ENCODE data around the gene PSMC3IP. TPM values are rescaled to one million over a fixed set of nuclear protein-coding genes. Genes with fewer than 3 reads are reported as not detected.
"Not testable (repeated sequence)": the region's sequence is repeated elsewhere in the genome, so short reads cannot be mapped to it uniquely, and the experiment has no call there.

PSMC3IP gene
- total RNA-seq, 1 experiment from 2014 or later, result 23.3 TPM

DNA sequence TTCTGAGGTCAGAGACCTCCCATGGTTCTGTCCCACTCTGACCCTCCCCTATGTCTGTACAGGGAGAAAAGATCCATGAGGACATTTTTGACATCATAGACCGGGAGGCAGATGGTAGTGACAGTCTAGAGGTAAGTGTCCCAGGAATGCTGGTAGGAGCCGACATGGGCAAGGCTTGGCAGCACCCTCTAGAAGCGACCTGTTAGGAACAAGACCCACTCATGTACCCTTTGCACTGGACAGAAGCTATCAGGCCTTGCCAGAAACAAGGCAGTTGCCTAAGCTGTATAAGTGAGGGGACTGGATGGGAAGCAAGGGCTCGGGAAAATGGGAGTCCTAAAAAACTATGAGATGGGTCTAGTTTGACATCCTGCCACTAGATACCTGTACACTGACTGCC lies 34.5 kb upstream of the PSMC3IP start:
- TF ChIP-seq, protein P1, sequence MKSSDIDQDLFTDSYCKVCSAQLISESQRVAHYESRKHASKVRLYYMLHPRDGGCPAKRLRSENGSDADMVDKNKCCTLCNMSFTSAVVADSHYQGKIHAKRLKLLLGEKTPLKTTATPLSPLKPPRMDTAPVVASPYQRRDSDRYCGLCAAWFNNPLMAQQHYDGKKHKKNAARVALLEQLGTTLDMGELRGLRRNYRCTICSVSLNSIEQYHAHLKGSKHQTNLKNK (CRISPR knock-in tag; IDR thresholded peaks at IDR 0.05), result no peak
- TF ChIP-seq NR2C2 (CRISPR knock-in tag; IDR thresholded peaks at IDR 0.05) (no peak), TEAD4 (CRISPR knock-in tag; IDR thresholded peaks at IDR 0.05) (no peak), ETV6 (CRISPR knock-in tag; IDR thresholded peaks at IDR 0.05) (no peak), ZNF138 (CRISPR knock-in tag; conservative IDR thresholded peaks at IDR 0.05) (no peak), FOXK1 (CRISPR knock-in tag; IDR thresholded peaks at IDR 0.05) (no peak)
- CTCF ChIA-PET, result interaction anchor here (0.6 kb wide), 1 partner anchor 182 kb away, joined by 4 read pairs; no protein-coding TSS in a partner anchor
- peaks cover 14% of the 10 kb centered on the region for H3K4me1 Mint-ChIP-seq
- DNase-seq (ENCODE audit: low spot score) (no peak), ATAC-seq (no peak)
- H3K36me3 Mint-ChIP-seq, result peaks cover 47% of the 10 kb centered on the region
- H3K9me3 Mint-ChIP-seq, result no peaks in the 10 kb centered on the region
- no peak overlapping the region for H3K4me3 Mint-ChIP-seq
- no peaks in the 10 kb centered on the region for H3K27me3 Mint-ChIP-seq (ENCODE audit: low read depth)
- POLR2A ChIA-PET, result no interaction called here
- H3K27ac Mint-ChIP-seq, result no peak overlapping the region

DNA sequence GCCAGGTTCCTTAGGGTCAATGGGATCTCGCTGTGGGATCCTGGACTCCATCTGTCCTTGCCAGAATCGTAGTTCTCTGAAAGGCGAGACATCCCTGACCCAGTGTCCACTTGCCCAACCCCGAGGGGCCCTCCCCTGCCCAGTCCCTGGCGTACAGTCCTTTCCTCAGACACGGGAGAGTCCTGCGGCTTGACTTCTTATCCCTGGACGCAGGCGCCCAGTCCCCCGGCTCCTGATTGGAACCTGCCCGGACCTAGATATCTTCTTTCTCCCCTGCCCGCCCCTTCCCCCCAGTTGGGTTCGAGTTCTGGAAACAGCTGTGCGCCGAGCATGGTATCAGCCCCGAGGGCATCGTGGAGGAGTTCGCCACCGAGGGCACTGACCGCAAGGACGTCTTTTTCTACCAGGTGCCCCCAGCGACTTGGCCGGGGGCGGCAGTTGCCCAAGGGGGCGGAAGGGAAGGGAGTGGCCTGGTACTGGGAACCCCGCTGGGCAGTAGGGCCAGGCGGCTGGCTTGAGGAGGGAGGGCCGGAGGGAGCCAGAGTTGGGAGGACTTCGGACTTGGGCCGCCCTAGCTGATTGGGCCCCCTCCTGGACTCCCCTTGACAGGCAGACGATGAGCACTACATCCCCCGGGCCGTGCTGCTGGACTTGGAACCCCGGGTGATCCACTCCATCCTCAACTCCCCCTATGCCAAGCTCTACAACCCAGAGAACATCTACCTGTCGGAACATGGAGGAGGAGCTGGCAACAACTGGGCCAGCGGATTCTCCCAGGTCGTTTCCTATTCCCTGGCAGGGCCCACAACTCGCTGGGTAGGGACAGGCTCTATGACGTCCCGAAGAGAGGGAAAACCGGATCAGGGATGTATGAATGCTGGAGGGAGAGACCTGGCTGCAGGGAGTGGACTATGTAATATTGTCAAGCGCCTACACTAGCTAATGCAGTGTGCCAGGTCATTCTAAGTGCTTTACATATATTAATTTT lies 32.6 kb upstream of the PSMC3IP start:
- CTCF ChIA-PET, result interaction anchor here (0.7 to 3.5 kb wide), 20 partner anchors 9 to 214 kb away, joined by 3 to 55 read pairs (median 7); partner anchors contain the start of genes BECN1, CCR10, PLEKHH3 and PSMC3IP
- DNase-seq (ENCODE audit: low spot score), result peak; percentile 41

DNA sequence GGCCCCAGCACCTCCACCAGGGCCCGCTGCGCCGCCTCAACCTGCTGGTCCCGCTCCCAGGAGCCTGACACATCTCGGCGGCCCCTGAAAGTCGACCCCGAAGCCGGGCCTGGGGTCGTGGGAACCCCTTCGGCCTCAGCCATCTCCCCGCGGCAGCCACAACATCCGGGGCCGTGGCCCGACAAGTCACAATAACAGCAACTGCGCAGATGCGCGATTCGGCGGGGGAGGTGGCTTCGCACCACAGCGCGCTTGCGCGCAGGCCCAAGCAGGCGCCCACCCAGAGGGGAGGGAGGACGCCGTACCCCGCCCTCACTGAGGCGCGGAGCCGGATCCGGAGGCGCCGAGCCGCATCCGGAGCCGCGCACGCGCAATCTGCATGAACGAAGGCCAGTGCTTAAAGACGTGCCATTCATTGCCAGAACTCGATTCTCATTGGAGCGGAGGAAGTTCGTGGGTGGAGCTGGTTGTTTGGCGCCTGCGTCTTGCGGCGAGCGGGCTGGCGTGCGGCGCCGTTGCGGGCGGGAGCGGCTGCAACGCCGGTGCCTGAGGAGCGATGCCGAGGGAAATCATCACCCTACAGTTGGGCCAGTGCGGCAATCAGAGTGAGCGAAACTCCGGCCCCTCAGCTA lies 31.8 kb upstream of the PSMC3IP start, which contains the start of the genes RETREG3 and TUBG1:
TSS of gene RETREG3 (minus strand) at position 193 of the 632 bp plus-strand sequence. CDS start at position 143, 50 bp downstream.
TSS of gene TUBG1 (plus strand) at position 502 of the 632 bp plus-strand sequence. CDS start at position 557, 55 bp downstream.
- Mint-ChIP-seq H3K4me3 (peak within 1 kb of the TSS; percentile 100), H3K36me3 (peaks cover 31% of the 10 kb centered on the region), H3K27ac (peak within 1 kb of the TSS; percentile 97), H3K27me3 (ENCODE audit: low read depth) (no peaks in the 10 kb centered on the region), H3K9me3 (no peaks in the 10 kb centered on the region), H3K4me1 (peaks cover 17% of the 10 kb centered on the region)
- ATAC-seq, result peak; percentile 94
- ChIA-PET CTCF (interaction anchor here (0.5 to 3.5 kb wide), 24 partner anchors 9 to 389 kb away, joined by 3 to 55 read pairs (median 5); partner anchors contain the start of genes BECN1, CCR10, MLX and PLEKHH3), POLR2A (interaction anchor here (0.6 to 1.9 kb wide), 10 partner anchors 9 to 72 kb away, joined by 3 to 9 read pairs (median 4); partner anchors contain the start of genes PLEKHH3, PSMC3IP and TUBG2)
- peak; percentile 99 for DNase-seq (ENCODE audit: low spot score)
- TF ChIP-seq TEAD1 (CRISPR knock-in tag; IDR thresholded peaks at IDR 0.05) (0 out of 2 replicates have a peak, but pooled peaks have one; percentile 6), CREM (CRISPR knock-in tag; IDR thresholded peaks at IDR 0.05) (peak; percentile 56; the same call in 1 of the 2 replicates), MYBL2 (CRISPR knock-in tag; IDR thresholded peaks at IDR 0.05) (0 out of 2 replicates have a peak, but pooled peaks have one; percentile 43), ZNF121 (CRISPR knock-in tag; IDR thresholded peaks at IDR 0.05) (no peak), NFATC4 (CRISPR knock-in tag; IDR thresholded peaks at IDR 0.05) (no peak)
- TF ChIP-seq, protein P2, sequence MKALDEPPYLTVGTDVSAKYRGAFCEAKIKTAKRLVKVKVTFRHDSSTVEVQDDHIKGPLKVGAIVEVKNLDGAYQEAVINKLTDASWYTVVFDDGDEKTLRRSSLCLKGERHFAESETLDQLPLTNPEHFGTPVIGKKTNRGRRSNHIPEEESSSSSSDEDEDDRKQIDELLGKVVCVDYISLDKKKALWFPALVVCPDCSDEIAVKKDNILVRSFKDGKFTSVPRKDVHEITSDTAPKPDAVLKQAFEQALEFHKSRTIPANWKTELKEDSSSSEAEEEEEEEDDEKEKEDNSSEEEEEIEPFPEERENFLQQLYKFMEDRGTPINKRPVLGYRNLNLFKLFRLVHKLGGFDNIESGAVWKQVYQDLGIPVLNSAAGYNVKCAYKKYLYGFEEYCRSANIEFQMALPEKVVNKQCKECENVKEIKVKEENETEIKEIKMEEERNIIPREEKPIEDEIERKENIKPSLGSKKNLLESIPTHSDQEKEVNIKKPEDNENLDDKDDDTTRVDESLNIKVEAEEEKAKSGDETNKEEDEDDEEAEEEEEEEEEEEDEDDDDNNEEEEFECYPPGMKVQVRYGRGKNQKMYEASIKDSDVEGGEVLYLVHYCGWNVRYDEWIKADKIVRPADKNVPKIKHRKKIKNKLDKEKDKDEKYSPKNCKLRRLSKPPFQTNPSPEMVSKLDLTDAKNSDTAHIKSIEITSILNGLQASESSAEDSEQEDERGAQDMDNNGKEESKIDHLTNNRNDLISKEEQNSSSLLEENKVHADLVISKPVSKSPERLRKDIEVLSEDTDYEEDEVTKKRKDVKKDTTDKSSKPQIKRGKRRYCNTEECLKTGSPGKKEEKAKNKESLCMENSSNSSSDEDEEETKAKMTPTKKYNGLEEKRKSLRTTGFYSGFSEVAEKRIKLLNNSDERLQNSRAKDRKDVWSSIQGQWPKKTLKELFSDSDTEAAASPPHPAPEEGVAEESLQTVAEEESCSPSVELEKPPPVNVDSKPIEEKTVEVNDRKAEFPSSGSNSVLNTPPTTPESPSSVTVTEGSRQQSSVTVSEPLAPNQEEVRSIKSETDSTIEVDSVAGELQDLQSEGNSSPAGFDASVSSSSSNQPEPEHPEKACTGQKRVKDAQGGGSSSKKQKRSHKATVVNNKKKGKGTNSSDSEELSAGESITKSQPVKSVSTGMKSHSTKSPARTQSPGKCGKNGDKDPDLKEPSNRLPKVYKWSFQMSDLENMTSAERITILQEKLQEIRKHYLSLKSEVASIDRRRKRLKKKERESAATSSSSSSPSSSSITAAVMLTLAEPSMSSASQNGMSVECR (CRISPR knock-in tag; IDR thresholded peaks at IDR 0.05; ENCODE audit: borderline replicate concordance), result peak; percentile 90; the same call in 1 of the 2 replicates
- TF ChIP-seq, protein P3, sequence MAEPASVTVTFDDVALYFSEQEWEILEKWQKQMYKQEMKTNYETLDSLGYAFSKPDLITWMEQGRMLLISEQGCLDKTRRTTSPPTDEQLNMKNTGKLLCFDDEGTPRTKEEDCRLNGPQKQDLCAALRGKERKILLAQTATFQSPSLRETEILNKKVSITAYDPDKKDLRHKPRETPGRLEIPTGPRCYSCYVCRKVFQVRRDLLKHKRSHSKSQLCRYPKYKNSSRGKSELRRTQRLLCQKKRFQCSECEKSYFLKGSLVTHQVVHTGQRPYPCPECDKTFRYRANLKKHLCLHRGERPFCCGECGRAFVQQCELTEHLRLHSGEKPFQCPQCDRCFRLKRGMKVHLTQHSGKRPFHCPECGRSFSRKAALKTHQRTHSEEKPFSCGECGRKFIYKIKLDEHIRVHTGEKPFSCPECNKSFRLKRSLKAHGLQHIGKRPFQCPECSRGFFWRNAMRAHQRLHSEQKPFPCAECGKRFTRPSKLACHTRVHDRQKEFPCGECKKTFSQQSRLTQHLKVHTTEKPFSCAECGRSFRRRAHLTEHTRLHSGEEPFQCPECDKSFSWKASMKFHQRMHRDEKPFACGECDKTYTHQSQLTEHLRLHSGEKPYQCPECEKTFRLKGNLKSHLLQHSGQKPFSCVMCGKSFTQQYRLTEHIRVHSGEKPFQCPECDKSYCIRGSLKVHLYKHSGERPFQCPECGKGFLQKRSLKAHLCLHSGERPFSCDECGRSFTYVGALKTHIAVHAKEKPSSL (CRISPR knock-in tag; conservative IDR thresholded peaks at IDR 0.05), result no peak
- TF ChIP-seq, protein P4, sequence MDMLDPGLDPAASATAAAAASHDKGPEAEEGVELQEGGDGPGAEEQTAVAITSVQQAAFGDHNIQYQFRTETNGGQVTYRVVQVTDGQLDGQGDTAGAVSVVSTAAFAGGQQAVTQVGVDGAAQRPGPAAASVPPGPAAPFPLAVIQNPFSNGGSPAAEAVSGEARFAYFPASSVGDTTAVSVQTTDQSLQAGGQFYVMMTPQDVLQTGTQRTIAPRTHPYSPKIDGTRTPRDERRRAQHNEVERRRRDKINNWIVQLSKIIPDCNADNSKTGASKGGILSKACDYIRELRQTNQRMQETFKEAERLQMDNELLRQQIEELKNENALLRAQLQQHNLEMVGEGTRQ (CRISPR knock-in tag; IDR thresholded peaks at IDR 0.05), result no peak; the same call in 1 of the 2 replicates
- TF ChIP-seq, protein P5, sequence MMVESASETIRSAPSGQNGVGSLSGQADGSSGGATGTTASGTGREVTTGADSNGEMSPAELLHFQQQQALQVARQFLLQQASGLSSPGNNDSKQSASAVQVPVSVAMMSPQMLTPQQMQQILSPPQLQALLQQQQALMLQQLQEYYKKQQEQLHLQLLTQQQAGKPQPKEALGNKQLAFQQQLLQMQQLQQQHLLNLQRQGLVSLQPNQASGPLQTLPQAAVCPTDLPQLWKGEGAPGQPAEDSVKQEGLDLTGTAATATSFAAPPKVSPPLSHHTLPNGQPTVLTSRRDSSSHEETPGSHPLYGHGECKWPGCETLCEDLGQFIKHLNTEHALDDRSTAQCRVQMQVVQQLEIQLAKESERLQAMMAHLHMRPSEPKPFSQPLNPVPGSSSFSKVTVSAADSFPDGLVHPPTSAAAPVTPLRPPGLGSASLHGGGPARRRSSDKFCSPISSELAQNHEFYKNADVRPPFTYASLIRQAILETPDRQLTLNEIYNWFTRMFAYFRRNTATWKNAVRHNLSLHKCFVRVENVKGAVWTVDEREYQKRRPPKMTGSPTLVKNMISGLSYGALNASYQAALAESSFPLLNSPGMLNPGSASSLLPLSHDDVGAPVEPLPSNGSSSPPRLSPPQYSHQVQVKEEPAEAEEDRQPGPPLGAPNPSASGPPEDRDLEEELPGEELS (CRISPR knock-in tag; IDR thresholded peaks at IDR 0.05), result no peak

More for the DNA sequence above, 32.6 kb upstream of the PSMC3IP start:
- POLR2A ChIA-PET, result interaction anchor here (0.6 to 1.9 kb wide), 7 partner anchors 8 to 71 kb away, joined by 3 to 9 read pairs (median 8); partner anchors contain the start of genes PLEKHH3 and PSMC3IP
- peaks cover 17% of the 10 kb centered on the region for H3K4me1 Mint-ChIP-seq
- not testable (repeated sequence) for H3K9me3 Mint-ChIP-seq; H3K27me3 Mint-ChIP-seq (ENCODE audit: low read depth)
- peak overlapping the region; percentile 100 for H3K4me3 Mint-ChIP-seq
- H3K36me3 Mint-ChIP-seq, result peaks cover 38% of the 10 kb centered on the region
- peak; percentile 19 for ATAC-seq
- peak overlapping the region; percentile 90 for H3K27ac Mint-ChIP-seq

Measured in WTC11 (cell line).